NCI-H2227 treated with DMSO at 0.1 percent for 48 hours (cell line): ENCODE results near the gene SLC35A3.

ENCODE experiments used
- DNase-seq: peaks from one replicate; lab custom pipeline; 2025; lab: John Stamatoyannopoulos, UW

SLC35A3 gene

GRCh38 chr1:100077531-100077930 is 107.7 kb downstream of the SLC35A3 start:
- no peak for DNase-seq

GRCh38 chr1:100080331-100080730 is 110.5 kb downstream of the SLC35A3 start:
- DNase-seq = no peak
